Measurements from ENCODE around the gene MED12L.
A peak's percentile ranks its signal among the peaks of the same experiment; 100 is the strongest.

Gene MED12L

DNA sequence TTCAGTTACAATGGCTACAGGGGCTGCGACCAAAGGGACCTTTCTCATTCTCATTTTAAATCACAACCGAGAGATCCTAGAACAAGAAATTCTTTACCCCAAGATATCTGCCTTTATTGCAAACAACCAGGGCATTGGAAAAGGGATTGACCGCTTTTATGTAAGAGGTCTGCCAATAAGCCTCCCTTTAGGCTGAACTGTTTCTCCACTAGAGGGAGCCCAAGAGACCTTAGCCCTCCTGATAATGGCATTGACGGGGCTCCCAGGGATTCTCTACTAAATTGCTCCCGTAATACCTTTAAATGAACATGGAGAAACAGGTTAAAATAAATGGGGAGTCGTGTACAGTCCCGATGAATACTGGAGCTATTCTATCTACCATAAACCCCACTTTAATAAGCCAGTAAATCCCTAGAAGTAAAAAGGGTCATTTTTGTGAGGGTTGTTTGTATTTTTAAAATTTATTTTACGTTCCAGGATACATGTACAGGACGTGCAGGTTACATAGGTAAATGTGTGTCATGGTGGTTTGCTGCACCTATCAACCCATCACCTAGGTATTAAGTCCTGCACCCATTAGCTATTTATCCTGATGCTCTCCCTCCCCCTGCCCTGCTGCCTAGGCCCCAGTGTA is 382.9 kb downstream of the MED12L start:
- TF ChIP-seq, protein P1, sequence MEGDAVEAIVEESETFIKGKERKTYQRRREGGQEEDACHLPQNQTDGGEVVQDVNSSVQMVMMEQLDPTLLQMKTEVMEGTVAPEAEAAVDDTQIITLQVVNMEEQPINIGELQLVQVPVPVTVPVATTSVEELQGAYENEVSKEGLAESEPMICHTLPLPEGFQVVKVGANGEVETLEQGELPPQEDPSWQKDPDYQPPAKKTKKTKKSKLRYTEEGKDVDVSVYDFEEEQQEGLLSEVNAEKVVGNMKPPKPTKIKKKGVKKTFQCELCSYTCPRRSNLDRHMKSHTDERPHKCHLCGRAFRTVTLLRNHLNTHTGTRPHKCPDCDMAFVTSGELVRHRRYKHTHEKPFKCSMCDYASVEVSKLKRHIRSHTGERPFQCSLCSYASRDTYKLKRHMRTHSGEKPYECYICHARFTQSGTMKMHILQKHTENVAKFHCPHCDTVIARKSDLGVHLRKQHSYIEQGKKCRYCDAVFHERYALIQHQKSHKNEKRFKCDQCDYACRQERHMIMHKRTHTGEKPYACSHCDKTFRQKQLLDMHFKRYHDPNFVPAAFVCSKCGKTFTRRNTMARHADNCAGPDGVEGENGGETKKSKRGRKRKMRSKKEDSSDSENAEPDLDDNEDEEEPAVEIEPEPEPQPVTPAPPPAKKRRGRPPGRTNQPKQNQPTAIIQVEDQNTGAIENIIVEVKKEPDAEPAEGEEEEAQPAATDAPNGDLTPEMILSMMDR (IDR thresholded peaks at IDR 0.05; ENCODE audit: low read depth, low read length) = peak; percentile 93
- DNase-seq (ENCODE audit: low read depth, low spot score) = peak; percentile 68
- in situ Hi-C loops (cut with HindIII; ENCODE audit: low sequenced_read_pairs) = no loop called here
- H3K4me3 ChIP-seq (ENCODE audit: low read depth, low read length) = no peak overlapping the region

DNA sequence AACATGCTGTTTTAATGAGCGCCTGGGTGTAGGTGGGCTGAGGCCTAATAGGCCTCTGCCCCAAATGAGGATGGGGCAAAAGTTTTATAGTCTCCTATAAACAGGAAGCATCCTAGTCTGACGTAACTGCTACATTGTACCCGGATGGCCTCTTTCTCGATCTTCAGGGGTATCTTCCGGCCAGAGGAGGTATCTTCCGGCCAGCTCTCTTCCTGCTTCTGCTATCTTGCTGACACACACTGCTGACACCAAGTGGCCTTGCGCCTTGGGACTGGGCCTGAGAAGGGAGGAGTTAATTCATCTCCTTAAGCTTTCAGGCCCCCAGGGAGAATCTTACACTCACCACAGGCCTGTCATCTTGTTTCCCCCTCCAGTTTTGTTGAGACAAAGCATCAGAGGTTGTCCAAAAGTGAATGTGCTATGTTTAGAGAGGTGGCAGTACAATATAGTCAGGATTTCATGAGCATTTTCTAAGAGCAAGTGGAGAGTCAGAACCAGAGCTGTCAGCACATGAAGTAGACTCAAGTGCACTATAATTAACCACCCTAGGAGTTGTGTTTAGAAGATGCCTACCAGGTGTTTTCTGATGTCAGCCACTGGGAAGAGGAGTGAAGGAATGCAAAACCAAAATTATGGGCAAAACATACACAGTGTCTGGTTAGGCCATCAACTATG is 391.0 kb downstream of the MED12L start:
- TF ChIP-seq, protein P1 (IDR thresholded peaks at IDR 0.05; ENCODE audit: low read depth, low read length) = no peak
- no peak overlapping the region for H3K4me3 ChIP-seq (ENCODE audit: low read depth, low read length)
- in situ Hi-C loops (cut with HindIII; ENCODE audit: low sequenced_read_pairs) = no loop called here
- DNase-seq (ENCODE audit: low read depth, low spot score) = no peak

DNA sequence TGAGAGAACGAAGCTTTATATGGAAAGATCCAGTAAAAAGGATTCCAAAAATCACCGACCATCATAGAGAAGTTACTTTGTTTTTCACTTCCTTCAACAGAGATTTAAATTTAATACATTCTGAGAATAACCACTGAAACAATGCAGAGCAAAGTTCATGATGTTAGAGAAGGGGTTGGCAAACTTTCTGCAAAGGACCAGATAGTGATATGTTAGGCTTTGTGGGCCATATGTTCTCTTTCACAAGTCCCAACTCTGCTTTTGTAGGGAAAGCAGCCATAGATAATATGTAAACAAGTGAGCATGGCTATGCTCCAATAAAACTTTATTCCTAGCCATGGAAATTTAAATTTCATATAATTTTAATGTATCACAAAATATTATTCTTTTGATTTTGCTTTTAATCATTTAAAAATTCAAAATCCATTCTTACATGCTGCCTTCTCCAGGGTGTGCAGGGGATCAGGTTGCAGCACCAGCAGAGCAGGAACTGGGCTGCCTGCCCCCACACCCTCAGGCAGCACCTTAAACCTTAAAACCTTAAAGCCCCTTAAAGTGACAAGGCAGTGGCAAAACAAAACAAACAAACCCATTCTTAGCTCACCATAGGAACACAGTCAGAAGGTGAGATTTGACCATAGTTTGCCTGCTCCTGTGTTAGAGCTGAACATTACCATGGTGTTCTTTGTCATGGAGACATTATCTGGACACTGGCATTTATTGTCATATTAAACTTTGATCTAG is 392.3 kb downstream of the MED12L start:
- no peak for DNase-seq (ENCODE audit: low read depth, low spot score)
- TF ChIP-seq, protein P1 (IDR thresholded peaks at IDR 0.05; ENCODE audit: low read depth, low read length) = no peak
- in situ Hi-C loops (cut with HindIII; ENCODE audit: low sequenced_read_pairs) = no loop called here
- H3K4me3 ChIP-seq (ENCODE audit: low read depth, low read length) = no peak overlapping the region

DNA sequence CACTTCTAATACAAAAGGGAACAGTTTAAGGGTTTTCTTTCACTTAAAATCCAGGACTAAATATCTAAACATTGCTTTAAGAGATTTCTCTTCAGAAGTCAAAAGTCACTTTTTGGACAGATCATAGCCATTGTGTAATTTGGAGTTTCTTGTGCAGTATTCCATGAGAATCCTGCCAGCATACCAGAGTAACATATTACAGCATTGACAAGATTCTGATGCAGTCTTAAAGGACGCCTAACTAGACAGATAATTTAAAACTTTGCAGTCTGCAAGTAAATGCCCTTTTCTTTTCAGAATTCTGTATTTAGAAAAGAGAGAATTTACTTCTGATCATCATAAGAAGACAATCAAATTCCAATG is 392.9 kb downstream of the MED12L start:
- DNase-seq (ENCODE audit: low read depth, low spot score) = no peak
- TF ChIP-seq, protein P1 (IDR thresholded peaks at IDR 0.05; ENCODE audit: low read depth, low read length) = no peak
- H3K4me3 ChIP-seq (ENCODE audit: low read depth, low read length) = no peak overlapping the region
- in situ Hi-C loops (cut with HindIII; ENCODE audit: low sequenced_read_pairs) = no loop called here

DNA sequence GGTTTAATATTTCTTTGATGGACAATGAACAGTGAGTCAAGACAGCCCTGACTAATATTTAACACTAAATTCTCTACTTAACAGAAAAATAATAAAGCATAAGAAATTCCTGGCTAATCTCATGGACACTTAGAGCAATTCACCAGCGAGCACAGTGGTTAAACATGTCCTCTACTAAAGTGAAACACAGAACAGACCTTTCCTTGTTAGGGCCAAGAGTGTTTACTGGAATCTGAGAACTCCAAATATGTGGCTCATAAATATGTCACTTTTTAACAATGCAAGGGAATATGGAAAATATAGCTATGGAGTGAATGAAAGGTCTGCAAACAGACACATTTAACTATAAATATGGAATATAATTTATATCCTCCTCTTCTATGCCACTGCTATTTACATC is 394.0 kb downstream of the MED12L start:
- in situ Hi-C loops (cut with HindIII; ENCODE audit: low sequenced_read_pairs) = no loop called here
- no peak overlapping the region for H3K4me3 ChIP-seq (ENCODE audit: low read depth, low read length)
- no peak for DNase-seq (ENCODE audit: low read depth, low spot score)
- TF ChIP-seq, protein P1 (IDR thresholded peaks at IDR 0.05; ENCODE audit: low read depth, low read length) = no peak

DNA sequence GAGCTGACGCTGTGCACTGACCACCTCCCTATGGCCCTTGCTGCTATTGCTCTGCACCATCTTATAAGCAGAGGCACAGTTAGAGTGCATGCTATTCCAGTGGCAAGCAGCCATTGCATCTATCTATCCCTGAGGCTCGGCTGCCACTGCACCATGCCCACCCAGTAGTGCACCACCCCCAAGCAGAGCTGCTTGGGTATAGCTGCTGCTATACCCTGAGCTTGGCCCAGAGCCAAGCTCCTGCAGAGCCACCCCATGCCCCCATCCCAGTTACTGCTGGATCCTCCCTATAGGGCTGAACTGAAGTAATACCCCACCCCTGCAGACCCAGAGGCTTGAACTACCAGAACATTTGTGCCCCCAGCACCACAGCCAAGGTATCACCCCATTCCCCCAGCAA is 395.0 kb downstream of the MED12L start:
- in situ Hi-C loops (cut with HindIII; ENCODE audit: low sequenced_read_pairs) = no loop called here
- no peak overlapping the region for H3K4me3 ChIP-seq (ENCODE audit: low read depth, low read length)
- TF ChIP-seq, protein P1 (IDR thresholded peaks at IDR 0.05; ENCODE audit: low read depth, low read length) = no peak
- no peak for DNase-seq (ENCODE audit: low read depth, low spot score)

Measured in astrocyte of the spinal cord (primary cell).